CD4-positive, alpha-beta T cell treated with Interleukin-15 for 4 hours (primary cell): Measurements from ENCODE around the gene PIK3R2.
"Not testable (repeated sequence)": the region's sequence is repeated elsewhere in the genome, so short reads cannot be mapped to it uniquely, and the experiment has no call there.

ENCODE experiments used
- DNase-seq: peaks from one replicate; pipeline ENCODE4 v3.0.0-alpha.2; 2020; ENCODE audit warnings: low spot score

Gene PIK3R2

DNA sequence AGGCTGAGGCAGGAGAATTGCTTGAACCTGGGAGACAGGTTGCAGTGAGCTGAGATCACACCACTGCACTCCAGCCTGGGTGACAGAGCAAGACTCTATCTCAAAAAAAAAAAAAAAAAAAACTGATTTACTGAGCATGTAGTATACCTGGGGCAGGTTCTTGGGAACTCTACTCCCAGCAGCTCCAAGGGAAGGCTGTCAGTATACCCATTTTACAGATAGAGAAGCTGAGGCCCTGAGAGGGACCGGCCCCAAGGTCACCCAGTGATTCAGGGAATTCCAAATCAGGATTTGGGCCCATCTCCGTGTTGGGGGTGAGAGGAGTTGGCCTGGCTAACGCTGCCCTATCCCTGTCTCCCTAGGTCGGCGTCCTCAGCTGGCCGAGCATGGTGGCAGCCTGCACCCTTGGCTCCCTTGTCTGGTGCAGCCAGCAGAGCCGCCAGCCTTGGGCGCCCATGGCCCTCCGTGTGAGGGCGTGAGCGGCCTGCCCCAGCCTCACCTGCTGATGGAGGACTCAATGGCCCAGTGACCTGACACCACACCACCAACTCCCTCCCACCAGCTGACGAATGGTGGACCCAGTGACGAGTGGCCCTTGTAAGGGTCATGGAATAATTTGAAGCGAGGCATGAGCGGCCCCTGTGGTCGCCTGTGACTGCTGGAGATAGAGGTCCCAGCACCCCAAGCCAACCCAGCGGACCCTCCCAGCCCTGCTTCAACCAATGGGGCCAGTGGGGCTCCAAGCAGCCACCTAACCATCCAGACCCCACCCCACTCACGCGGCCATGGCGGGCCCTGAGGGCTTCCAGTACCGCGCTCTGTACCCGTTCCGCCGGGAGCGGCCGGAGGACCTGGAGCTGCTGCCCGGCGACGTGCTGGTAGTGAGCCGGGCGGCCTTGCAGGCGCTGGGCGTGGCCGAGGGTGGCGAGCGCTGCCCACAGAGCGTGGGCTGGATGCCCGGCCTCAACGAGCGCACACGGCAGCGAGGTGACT is 2.4 kb downstream of the PIK3R2 start:
- DNase-seq = no peak

DNA sequence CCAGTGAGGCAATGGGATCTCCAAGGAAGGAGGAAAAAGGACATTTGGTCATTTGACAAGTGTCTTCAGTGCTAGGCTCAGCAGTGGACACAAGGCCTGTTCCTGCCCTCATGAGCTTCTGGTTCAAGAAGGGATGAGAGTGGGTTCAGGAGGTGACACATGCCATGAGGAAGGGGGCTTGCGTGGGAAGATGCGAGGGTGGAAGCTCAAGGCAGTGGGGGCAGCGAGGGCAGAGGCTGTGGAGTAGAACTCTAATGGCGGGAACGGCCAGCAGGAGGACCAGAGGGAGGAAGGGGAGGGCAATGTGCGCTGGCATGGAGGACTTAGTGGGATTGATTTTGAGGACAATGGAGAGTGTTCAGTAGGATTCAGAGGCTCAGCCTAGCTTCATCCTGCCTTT is 3.3 kb downstream of the PIK3R2 start:
- no peak for DNase-seq

GRCh38 chr19:18156841-18157464 is 4.0 kb downstream of the PIK3R2 start:
- no peak for DNase-seq

GRCh38 chr19:18157465-18158063 is 4.6 kb downstream of the PIK3R2 start:
- no peak for DNase-seq

- DNase-seq = no peak
Observed at GRCh38 chr19:18158467-18158866, 5.5 kb downstream of the PIK3R2 start.

DNA sequence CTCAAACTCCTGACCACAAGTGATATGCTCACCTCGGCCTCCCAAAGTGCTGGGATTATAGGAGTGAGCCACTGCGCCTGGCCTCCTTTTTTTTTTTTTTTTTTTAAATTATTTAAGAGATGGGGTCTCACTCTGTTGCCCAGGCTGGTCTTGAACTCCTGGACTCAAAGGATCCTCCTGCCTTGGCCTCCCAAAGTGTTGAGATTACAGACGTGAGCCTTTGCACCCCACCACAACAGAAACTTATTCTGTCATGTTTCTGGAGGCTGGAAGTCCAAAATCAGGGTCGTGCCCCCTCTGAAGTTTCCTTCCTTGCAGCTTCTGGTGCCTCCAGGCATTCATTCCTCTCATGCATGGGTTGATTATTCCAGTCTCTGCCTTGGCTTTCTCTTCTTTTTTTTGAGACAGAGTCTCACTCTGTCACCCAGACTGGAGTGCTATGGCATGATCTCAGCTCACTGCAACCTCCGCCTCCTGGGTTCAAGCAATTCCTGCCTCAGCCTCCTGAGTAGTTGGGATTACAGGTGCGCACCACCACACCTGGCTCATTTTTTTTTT is 6.2 kb downstream of the PIK3R2 start:
- DNase-seq = not testable (repeated sequence)

DNA sequence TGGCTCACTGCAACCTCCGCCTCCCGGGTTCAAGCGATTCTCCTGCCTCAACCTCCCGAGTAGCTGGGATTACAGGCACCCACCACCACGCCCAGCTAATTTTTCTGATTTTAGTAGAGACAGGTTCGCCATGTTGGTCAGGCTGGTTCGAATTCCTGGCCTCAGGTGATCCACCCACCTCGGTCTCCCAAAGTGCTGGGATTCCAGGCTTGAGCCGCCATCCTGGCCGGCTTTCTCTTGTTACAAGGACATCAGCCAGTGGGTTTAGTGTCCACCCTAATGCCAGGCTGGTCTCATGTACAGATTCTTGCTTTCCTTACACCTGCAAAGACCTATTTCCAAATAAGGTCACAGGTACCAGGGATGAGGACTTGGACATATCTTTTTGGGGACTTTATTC is 6.8 kb downstream of the PIK3R2 start:
- no peak for DNase-seq

DNA sequence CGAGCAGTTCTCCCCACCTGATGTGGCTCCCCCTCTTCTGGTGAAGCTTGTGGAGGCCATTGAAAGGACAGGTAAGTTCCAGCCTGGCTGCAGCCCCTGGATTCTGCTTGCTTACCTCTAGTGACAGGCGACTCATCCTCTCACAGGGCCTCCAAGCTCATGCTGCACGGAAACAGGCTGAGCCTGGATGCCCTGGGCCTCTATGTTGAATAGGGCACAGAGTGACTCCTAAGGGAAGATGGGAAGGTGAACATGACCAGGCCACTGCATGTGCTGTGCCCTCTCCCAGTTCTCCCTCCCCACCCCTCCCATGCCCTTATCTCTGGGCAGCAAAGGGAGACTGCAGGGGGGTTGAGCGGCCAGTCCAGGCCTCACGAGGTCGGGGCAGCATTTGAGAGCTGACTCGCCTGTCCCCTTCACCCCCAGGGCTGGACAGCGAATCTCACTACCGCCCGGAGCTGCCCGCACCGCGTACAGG is 7.6 kb downstream of the PIK3R2 start:
- no peak for DNase-seq

DNA sequence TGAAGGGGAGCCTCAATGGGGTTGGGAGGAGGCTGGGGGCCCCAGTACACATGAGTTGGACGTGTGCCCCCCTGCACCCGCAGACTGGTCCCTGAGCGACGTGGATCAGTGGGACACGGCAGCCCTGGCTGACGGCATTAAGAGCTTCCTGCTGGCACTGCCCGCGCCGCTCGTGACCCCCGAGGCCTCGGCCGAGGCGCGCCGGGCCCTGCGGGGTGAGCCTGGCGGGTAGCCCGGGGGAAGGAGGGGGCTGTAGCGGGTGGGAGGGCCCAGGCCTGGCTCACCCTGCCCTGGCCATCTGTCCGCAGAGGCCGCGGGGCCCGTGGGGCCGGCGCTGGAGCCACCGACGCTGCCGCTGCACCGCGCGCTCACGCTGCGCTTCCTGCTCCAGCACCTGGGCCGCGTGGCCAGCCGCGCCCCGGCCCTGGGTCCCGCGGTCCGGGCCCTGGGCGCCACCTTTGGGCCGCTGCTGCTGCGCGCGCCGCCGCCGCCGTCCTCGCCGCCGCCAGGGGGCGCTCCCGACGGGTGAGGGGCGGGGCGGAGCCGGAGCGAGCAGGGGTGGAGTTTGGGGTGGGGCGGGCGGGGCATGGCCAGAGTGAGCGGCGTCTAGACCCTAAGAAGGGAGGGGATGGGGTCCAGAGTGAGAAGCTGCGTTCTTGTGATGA is 8.1 kb downstream of the PIK3R2 start:
- peak; percentile 83 for DNase-seq

- DNase-seq = no peak
Observed at GRCh38 chr19:18161636-18162002, 8.7 kb downstream of the PIK3R2 start.

- no peak for DNase-seq
Observed at GRCh38 chr19:18164072-18164471, 11.1 kb downstream of the PIK3R2 start.

GRCh38 chr19:18165794-18166544 is 13.0 kb downstream of the PIK3R2 start:
- no peak for DNase-seq

- no peak for DNase-seq
Observed at GRCh38 chr19:18167011-18167410, 14.0 kb downstream of the PIK3R2 start.

DNA sequence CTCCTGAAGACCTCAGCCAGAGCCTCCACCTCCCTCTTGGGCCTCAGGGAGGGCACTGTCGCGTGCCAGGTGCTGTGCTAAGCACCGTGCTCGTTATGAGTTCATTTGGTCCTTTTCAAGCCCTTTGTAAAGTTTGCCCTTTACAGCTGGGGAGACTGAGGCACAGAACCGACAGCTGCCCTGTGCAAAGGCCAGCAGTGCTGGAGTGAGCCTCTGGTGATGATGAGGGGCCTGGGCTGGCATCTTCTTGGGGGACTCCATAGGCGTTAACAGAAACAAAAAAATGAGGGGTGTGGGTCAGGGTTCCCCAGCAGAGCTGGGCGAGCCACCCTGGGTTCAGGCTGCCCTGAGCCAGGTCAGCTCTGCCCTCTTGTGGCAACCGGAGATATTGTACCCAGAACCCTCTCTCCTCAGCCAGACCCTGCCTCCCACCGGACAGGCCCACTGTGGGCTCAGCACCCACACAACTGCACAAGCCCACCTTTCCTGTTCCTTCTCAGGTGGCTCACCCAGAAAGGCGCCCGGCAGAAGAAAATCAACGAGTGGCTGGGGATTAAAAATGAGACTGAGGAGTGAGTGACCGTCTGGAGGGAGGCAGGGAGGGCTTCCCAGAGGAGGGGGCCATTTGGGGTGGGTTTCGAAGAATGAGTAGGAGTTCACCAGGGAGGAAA is 15.1 kb downstream of the PIK3R2 start:
- peak; percentile 70 for DNase-seq

DNA sequence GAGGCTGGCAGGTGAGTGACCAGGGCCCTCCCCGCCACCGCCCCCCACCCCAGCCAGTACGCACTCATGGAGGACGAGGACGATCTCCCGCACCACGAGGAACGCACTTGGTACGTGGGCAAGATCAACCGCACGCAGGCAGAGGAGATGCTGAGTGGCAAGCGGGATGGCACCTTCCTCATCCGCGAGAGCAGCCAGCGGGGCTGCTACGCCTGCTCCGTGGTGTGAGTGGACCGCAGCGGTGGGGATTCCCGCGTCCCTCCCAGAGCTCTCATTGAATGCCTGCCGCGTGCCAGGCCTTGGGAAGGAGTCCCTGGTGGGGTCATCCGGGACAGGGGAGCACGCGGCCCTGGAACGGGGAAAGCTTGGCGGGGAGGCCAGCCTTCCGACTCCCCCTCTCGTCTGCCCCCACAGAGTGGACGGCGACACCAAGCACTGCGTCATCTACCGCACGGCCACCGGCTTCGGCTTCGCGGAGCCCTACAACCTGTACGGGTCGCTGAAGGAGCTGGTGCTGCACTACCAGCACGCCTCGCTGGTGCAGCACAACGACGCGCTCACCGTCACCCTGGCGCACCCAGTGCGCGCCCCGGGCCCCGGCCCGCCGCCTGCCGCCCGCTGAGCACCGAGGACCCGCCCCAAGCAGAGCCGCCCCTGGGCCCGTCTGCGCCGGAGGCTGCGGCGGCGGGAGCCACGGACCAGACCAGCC is 15.9 kb downstream of the PIK3R2 start:
- DNase-seq = no peak

- no peak for DNase-seq
Observed at GRCh38 chr19:18170714-18171255, 17.8 kb downstream of the PIK3R2 start.

GRCh38 chr19:18171605-18172327 is 18.8 kb downstream of the PIK3R2 start:
- no peak for DNase-seq

GRCh38 chr19:18172331-18173053 is 19.5 kb downstream of the PIK3R2 start:
- DNase-seq = no peak
